ENCODE results near the gene WNT4. TPM values are rescaled to one million over a fixed set of nuclear protein-coding genes. Genes with fewer than 3 reads are reported as not detected.

The WNT4 gene
- total and polyA plus RNA-seq, 10 of the 15 experiments (the other 5 are each of a cell fraction or from before 2014, with no cell fraction given): 0.01 TPM; not detected in 9

DNA sequence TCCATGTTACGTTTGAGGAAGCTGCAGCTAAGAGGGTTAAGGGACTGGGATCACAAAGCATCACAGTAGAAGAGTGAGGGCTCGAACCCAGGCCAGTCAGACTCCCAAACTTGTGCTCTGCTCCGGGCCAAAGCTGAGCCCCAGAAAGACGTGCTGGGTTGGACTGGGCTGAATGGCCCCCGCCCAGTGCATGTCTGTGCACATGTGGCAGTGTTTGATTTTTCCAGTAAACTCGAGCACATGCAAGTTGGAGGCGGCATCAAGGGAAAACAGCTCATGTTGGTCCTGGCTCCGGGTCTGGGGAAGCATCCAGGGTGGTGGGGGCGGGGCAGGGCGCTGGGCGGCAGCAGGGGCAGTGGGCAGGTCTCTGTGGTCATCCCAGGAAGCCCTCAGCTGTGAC lies 39.8 kb upstream of the WNT4 start:
- Histone ChIP-seq H3K9ac (ENCODE audit: control insufficient read depth, insufficient read depth, low read length) (no peak overlapping the region), H3K36me3 (ENCODE audit: control insufficient read depth in 2 of 2, insufficient read depth in 2 of 2, low read length in 1 of 2) (no peaks in the 10 kb centered on the region), H3K9me3 (replicated peaks; ENCODE audit: control insufficient read depth, insufficient read depth, low read length) (no peaks in the 10 kb centered on the region; the same call in 2 of the 3 replicates), H3K4me1 (ENCODE audit: control insufficient read depth, insufficient read depth, low read length) (peaks cover 23% of the 10 kb centered on the region), H4K20me1 (ENCODE audit: control insufficient read depth, insufficient read depth) (no peaks in the 10 kb centered on the region), H3K27me3 (replicated peaks in 1 of 2; ENCODE audit: control insufficient read depth in 2 of 2, insufficient read depth in 2 of 2, low read length in 1 of 2) (no peaks in the 10 kb centered on the region), H3K4me3 (no peak overlapping the region), H3K4me2 (ENCODE audit: control insufficient read depth, insufficient read depth) (no peak overlapping the region), H3K79me2 (ENCODE audit: control insufficient read depth, insufficient read depth, low read length) (no peaks in the 10 kb centered on the region), H3K27ac (ENCODE audit: control insufficient read depth, insufficient read depth) (no peak overlapping the region), H2AFZ (ENCODE audit: control insufficient read depth, low read depth, low read length) (no peak overlapping the region)
- intact Hi-C loops (cut with micrococcal nuclease; ENCODE audit: unreplicated experiment) (no loop called here), in situ Hi-C loops (cut with MboI) (no loop called here)
- SMC1A ChIA-PET (ENCODE audit: uncharacterized antibody, unreplicated experiment): interaction anchor here (0.6 kb wide), 1 partner anchor 90 kb away, joined by 3 read pairs; no protein-coding TSS in a partner anchor
- no peak for FAIRE-seq
- BruUV-seq (replicated peaks): no TSS peak
- TF ChIP-seq SMC3 (IDR thresholded peaks at IDR 0.05; ENCODE audit: borderline replicate concordance, low read length): no peak
- no peak for TF ChIP-seq PAX8 (IDR thresholded peaks at IDR 0.05)
- no peak for TF ChIP-seq RBBP5 (conservative IDR thresholded peaks at IDR 0.05)
- TF ChIP-seq SIX5 (IDR thresholded peaks at IDR 0.05; ENCODE audit: low read depth, low read length, severe bottlenecking): no peak
- TF ChIP-seq BMI1 (IDR thresholded peaks at IDR 0.05; ENCODE audit: borderline replicate concordance): no peak
- no peak for TF ChIP-seq NFIC (IDR thresholded peaks at IDR 0.05; ENCODE audit: low read depth, low read length)
- TF ChIP-seq ESRRA (IDR thresholded peaks at IDR 0.05; ENCODE audit: low read length): no peak
- TF ChIP-seq MEF2A (IDR thresholded peaks at IDR 0.05; ENCODE audit: insufficient read depth, low read depth, low read length): no peak
- TF ChIP-seq, protein P1, sequence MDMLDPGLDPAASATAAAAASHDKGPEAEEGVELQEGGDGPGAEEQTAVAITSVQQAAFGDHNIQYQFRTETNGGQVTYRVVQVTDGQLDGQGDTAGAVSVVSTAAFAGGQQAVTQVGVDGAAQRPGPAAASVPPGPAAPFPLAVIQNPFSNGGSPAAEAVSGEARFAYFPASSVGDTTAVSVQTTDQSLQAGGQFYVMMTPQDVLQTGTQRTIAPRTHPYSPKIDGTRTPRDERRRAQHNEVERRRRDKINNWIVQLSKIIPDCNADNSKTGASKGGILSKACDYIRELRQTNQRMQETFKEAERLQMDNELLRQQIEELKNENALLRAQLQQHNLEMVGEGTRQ (IDR thresholded peaks at IDR 0.05; ENCODE audit: borderline replicate concordance, low read depth, low read length): no peak
- no peak for DNase-seq (ENCODE audit: low read depth, low spot score)
- no peak for ATAC-seq
- CTCF ChIA-PET: interaction anchor here (1.0 to 1.7 kb wide), 2 partner anchors 8 to 11 kb away, joined by 3 to 6 read pairs; no protein-coding TSS in a partner anchor
- RAD21 ChIA-PET (ENCODE audit: unreplicated experiment): interaction anchor here (1.5 kb wide), 1 partner anchor 52 kb away, joined by 5 read pairs; no protein-coding TSS in a partner anchor
- WGBS (ENCODE audit: insufficient coverage, insufficient replicate concordance, low lambda C conversion rate, missing lambda C conversion rate): 27% methylated on average over 11 of the region's 11 CpGs
- POLR2A ChIA-PET: interaction anchor here (0.6 kb wide), 1 partner anchor 20 kb away, joined by 5 read pairs; no protein-coding TSS in a partner anchor
